ENCODE results near the gene MAP6. TPM values are rescaled to one million over a fixed set of nuclear protein-coding genes. Genes with fewer than 3 reads are reported as not detected.

The MAP6 gene
- total RNA-seq, 1 donor from 2014 or later = 0.23 TPM

- no peak for DNase-seq (ENCODE audit: low spot score)
- Mint-ChIP-seq H3K27me3 (ENCODE audit: low read depth) (no peaks in the 10 kb centered on the region), H3K9me3 (no peaks in the 10 kb centered on the region), H3K27ac (no peak overlapping the region), H3K4me3 (ENCODE audit: low read depth) (no peak overlapping the region), H3K4me1 (ENCODE audit: low read depth) (peaks cover 34% of the 10 kb centered on the region), H3K36me3 (ENCODE audit: low read depth) (no peaks in the 10 kb centered on the region)
- intact Hi-C loops (cut with micrococcal nuclease) = loop anchor here (10.0 kb wide), 2 partner anchors 264 to 394 kb away; no protein-coding TSS in a partner anchor
Observed at GRCh38 chr11:75538150-75538942, 130.5 kb downstream of the MAP6 start.

- H3K27ac Mint-ChIP-seq = peak overlapping the region; percentile 20
- no peaks in the 10 kb centered on the region for H3K27me3 Mint-ChIP-seq (ENCODE audit: low read depth)
- H3K36me3 Mint-ChIP-seq (ENCODE audit: low read depth) = no peaks in the 10 kb centered on the region
- H3K4me3 Mint-ChIP-seq (ENCODE audit: low read depth) = no peak overlapping the region
- intact Hi-C loops (cut with micrococcal nuclease) = loop anchor here (10.0 kb wide), 2 partner anchors 263 to 393 kb away; no protein-coding TSS in a partner anchor
- no peak for DNase-seq (ENCODE audit: low spot score)
- H3K4me1 Mint-ChIP-seq (ENCODE audit: low read depth) = peaks cover 34% of the 10 kb centered on the region
- H3K9me3 Mint-ChIP-seq = no peaks in the 10 kb centered on the region
Observed at GRCh38 chr11:75537740-75538139, 131.1 kb downstream of the MAP6 start.

Other genes starting within 250 kb of the MAP6 start
- 0.87 and 1.6 TPM in 2 replicates for gene KLHL35, start 235.8 kb downstream of the MAP6 start, total RNA-seq
- gene GDPD5, start 143.1 kb downstream of the MAP6 start, total RNA-seq = 11.0 and 14.9 TPM in 2 replicates
- gene SERPINH1, start 106.8 kb downstream of the MAP6 start, total RNA-seq = 23.8 and 23.9 TPM in 2 replicates
- not detected in 2 replicates for gene MOGAT2, start 48.8 kb upstream of the MAP6 start, total RNA-seq
- gene DGAT2, start 99.7 kb upstream of the MAP6 start, total RNA-seq = 2.6 and 3.0 TPM in 2 replicates
- 23.3 and 23.5 TPM in 2 replicates for gene UVRAG, start 146.2 kb upstream of the MAP6 start, total RNA-seq